Mammary epithelial cell (primary cell): ENCODE results near the gene CYP2A6.
"Not testable (repeated sequence)": the region's sequence is repeated elsewhere in the genome, so short reads cannot be mapped to it uniquely, and the experiment has no call there.

ENCODE experiments used
- EZH2 ChIP-seq: IDR thresholded peaks from 2 replicates; pipeline ENCODE4 v1.6.1; 2012; ENCODE audit warnings: low read length, inconsistent platforms, borderline replicate concordance
- TF ChIP-seq, protein P1 (sequence below), 2 donors: IDR thresholded peaks in 1 of 2; conservative IDR thresholded peaks in 1 of 2; 2 replicates each; pipeline ENCODE4 v1.5.1; 2011 to 2012; ENCODE audit warnings: inconsistent platforms in 2 of 2, low read length in 2 of 2, mild to moderate bottlenecking in 2 of 2, control low read depth in 1 of 2, low read depth in 1 of 2; ENCODE audit not compliant: insufficient read depth in 1 of 2; ENCODE audit errors: extremely low read depth in 1 of 2

DNA sequence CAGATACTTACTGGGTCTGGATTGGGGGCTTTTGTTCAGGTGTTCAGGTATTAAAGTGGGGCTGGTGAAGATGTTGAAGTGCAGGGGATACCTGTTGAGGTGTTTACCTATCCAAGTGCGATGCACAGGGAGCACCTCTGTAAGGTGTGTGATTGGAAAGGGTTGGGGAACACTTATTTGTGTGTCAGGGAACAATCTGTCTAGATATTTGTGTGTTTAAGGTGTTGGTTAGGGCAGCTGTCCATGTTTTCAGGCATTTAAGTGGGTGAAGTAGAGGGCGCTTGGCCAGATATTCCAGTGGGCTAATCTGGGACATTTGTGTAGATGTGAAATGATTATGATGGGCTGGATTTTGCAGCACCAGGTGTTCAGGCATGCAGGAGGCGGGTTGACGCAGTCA, 29.1 kb upstream of the CYP2A6 start:
- TF ChIP-seq EZH2, result not testable (repeated sequence)
- TF ChIP-seq, protein P1, sequence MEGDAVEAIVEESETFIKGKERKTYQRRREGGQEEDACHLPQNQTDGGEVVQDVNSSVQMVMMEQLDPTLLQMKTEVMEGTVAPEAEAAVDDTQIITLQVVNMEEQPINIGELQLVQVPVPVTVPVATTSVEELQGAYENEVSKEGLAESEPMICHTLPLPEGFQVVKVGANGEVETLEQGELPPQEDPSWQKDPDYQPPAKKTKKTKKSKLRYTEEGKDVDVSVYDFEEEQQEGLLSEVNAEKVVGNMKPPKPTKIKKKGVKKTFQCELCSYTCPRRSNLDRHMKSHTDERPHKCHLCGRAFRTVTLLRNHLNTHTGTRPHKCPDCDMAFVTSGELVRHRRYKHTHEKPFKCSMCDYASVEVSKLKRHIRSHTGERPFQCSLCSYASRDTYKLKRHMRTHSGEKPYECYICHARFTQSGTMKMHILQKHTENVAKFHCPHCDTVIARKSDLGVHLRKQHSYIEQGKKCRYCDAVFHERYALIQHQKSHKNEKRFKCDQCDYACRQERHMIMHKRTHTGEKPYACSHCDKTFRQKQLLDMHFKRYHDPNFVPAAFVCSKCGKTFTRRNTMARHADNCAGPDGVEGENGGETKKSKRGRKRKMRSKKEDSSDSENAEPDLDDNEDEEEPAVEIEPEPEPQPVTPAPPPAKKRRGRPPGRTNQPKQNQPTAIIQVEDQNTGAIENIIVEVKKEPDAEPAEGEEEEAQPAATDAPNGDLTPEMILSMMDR (conservative IDR thresholded peaks at IDR 0.05 in 1 of 2, IDR thresholded peaks at IDR 0.05 in 1 of 2; ENCODE audit: extremely low read depth in 1 of 2, insufficient read depth in 1 of 2, low read depth in 1 of 2, low read length in 2 of 2), result not testable (repeated sequence)
